Astrocyte of the hippocampus (primary cell): ENCODE data around the gene COL26A1.

ENCODE experiments used
- DNase-seq: peaks from one replicate; pipeline ENCODE4 v3.0.0; 2011; ENCODE audit warnings: low read depth, low spot score

Gene COL26A1

GRCh38 chr7:101370836-101371235 is 8.2 kb downstream of the COL26A1 start:
- no peak for DNase-seq

- peak; percentile 69 for DNase-seq
Observed at GRCh38 chr7:101373812-101374614, 11.3 kb downstream of the COL26A1 start.

GRCh38 chr7:101374990-101375389 is 12.3 kb downstream of the COL26A1 start:
- no peak for DNase-seq

GRCh38 chr7:101376601-101377000 is 13.9 kb downstream of the COL26A1 start:
- no peak for DNase-seq

GRCh38 chr7:101377189-101377736 is 14.6 kb downstream of the COL26A1 start:
- DNase-seq = peak; percentile 62

GRCh38 chr7:101378751-101379174 is 16.1 kb downstream of the COL26A1 start:
- DNase-seq = peak; percentile 83

GRCh38 chr7:101379302-101379701 is 16.6 kb downstream of the COL26A1 start:
- DNase-seq = no peak

GRCh38 chr7:101381549-101382111 is 19.0 kb downstream of the COL26A1 start:
- no peak for DNase-seq

- DNase-seq = no peak
Observed at GRCh38 chr7:101382937-101383336, 20.3 kb downstream of the COL26A1 start.

GRCh38 chr7:101386177-101386557 is 23.5 kb downstream of the COL26A1 start:
- DNase-seq = no peak

- DNase-seq = no peak
Observed at GRCh38 chr7:101386558-101387231, 24.0 kb downstream of the COL26A1 start.

GRCh38 chr7:101390901-101391301 is 28.2 kb downstream of the COL26A1 start:
- DNase-seq = no peak

GRCh38 chr7:101391991-101392390 is 29.3 kb downstream of the COL26A1 start:
- no peak for DNase-seq

- DNase-seq = no peak
Observed at GRCh38 chr7:101393865-101394264, 31.2 kb downstream of the COL26A1 start.

- DNase-seq = peak; percentile 71
Observed at GRCh38 chr7:101395376-101395775, 32.7 kb downstream of the COL26A1 start.

GRCh38 chr7:101397243-101397642 is 34.6 kb downstream of the COL26A1 start:
- DNase-seq = no peak

- no peak for DNase-seq
Observed at GRCh38 chr7:101397770-101398324, 35.2 kb downstream of the COL26A1 start.

- no peak for DNase-seq
Observed at GRCh38 chr7:101398396-101399289, 36.0 kb downstream of the COL26A1 start.

GRCh38 chr7:101399759-101400158 is 37.1 kb downstream of the COL26A1 start:
- DNase-seq = no peak

- no peak for DNase-seq
Observed at GRCh38 chr7:101400751-101401150, 38.1 kb downstream of the COL26A1 start.
